Anterior cingulate cortex (tissue), 58 donors: ENCODE measurements around the gene APOC4.
"Not testable (repeated sequence)": the region's sequence is repeated elsewhere in the genome, so short reads cannot be mapped to it uniquely, and the experiment has no call there.

ENCODE experiments used
- DNase-seq, 58 donors: peaks; one replicate each; lab custom pipeline; 2025; lab: John Stamatoyannopoulos, UW

Gene APOC4

GRCh38 chr19:44913512-44914432 is 28.3 kb upstream of the APOC4 start:
- peak in 2 of 58 donors; percentile 8 to 9 for DNase-seq

DNA sequence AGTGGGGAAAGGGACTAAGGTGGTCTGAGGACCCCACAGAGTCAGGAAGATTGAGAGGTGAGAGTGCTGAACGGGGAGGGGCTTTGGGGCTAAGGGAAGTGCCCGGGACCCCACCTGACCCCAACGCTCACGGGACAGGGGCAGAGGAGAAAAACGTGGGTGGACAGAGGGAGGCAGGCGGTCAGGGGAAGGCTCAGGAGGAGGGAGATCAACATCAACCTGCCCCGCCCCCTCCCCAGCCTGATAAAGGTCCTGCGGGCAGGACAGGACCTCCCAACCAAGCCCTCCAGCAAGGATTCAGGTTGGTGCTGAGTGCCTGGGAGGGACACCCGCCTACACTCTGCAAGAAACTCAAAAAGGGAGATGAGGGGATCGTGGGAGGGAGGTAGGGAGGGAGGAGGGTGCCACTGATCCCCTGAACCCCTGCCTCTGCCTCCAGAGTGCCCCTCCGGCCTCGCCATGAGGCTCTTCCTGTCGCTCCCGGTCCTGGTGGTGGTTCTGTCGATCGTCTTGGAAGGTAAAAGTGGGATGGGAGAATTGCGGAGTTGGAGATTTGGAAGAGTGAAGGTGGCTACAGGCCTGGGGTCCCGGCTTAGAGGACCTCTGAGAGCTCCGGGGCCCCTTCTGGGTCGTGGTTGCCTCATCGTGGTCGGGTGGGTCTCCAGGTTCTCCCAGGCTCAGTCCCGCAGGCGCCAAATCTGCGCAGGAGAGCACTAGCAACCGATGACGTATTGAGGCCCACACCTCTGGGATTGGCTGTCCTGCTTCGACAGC is 27.4 kb upstream of the APOC4 start, which contains the start of gene APOC1:
Gene APOC1, plus strand, starts transcription at position 176 of the 774 bp plus-strand sequence. Its CDS starts 284 bp downstream, at position 460.
- DNase-seq = peak in 57 of 58 donors; percentile 6 to 90 (median 67)

- no peak for DNase-seq
Measured at GRCh38 chr19:44924243-44924725, 17.8 kb upstream of the APOC4 start.

- peak in 57 of 58 donors; percentile 12 to 93 (median 78) for DNase-seq
Measured at GRCh38 chr19:44925114-44925891, 16.7 kb upstream of the APOC4 start.

- DNase-seq = not testable (repeated sequence)
Measured at GRCh38 chr19:44926245-44927077, 15.6 kb upstream of the APOC4 start.

- DNase-seq = no peak
Measured at GRCh38 chr19:44927746-44928145, 14.3 kb upstream of the APOC4 start.

DNA sequence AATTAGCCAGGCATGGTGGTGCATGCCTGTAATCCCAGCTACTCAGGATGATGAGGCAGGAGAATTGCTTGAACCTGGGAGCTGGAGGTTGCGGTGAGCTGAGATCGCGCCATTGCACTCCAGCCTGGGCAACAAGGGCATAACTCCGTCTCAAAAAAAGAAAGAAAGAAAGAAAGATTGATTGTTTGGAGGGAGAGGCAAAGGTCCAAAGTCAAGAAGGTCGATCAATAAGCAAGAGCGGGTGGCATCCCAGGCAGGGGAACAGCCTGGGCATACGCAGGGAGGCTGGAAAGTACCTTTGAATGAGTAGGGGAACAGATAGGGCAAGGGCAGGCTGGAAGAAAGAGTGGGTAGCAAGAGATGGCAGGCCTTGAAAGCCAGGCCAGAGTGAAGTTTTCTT is 11.9 kb upstream of the APOC4 start:
- DNase-seq = no peak

GRCh38 chr19:44931541-44931940 is 10.5 kb upstream of the APOC4 start:
- no peak for DNase-seq

DNA sequence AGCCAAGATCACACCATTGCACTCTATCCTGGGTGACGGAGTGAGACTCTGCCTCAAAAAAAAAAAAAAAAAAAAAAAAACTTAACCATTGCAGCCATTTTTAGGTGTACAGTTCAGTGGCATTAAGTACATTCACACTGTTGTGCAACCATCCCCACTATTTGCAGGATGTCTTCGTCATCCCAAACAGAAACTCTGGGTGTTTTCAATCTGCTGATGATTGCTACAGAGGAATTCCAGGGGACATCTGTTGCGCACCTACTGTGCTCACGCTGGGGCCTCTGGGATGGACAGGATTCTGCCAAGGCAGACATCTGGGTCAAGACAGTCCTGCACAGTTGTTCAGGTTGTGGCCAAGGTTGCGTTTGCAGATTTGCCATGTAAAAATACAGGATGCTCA is 2.4 kb upstream of the APOC4 start:
- DNase-seq = no peak

DNA sequence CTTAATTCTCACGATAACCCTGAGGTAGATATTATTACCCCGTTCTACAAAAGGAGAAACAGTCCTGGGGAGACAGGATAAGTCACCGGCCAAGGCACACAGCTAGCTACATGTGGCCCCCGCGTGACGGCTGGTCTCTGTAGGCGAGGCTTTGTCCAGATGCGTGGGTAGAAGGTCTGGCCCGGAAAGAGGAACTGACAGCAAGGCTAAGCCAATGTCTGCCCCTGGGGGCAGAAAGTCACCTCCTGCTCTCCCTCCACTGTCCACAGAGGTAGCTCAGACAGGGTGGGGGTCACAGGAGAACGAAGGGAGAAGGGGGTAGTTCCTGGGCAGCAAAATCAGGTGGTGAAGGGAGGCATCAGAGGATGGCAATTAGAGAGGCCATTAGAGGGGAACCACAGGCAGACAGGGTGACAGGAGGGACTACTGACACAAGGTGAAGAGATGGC is 1.8 kb downstream of the APOC4 start:
- DNase-seq = peak in 43 of 58 donors; percentile 4 to 67 (median 33)

DNA sequence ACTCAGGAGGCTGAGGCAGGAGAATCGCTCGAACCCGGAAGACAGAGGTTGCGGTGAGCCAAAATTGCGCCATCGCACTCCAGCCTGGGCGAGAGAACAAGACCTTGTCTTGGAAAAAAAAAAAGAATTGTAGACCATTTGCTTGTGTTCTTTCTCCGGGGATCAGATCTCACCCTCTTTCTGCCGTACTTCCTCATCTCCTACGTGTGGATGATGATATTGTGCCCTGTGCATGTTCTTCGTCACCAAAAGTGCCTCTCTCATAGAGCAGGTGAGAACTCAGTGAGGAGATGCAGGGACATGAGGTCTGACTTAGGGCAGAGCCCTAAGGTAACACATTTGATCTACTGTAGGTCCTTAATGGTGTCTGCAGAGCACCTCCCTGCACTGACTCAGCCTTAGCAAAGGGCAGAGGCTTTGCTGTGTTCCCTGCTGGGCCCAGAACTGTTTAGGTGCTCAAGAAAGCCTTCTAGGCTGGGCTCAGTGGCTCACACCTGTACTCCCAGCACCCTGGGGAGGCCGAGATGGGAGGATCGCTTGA is 5.1 kb downstream of the APOC4 start:
- peak in 2 of 58 donors; percentile 7 to 16 for DNase-seq

DNA sequence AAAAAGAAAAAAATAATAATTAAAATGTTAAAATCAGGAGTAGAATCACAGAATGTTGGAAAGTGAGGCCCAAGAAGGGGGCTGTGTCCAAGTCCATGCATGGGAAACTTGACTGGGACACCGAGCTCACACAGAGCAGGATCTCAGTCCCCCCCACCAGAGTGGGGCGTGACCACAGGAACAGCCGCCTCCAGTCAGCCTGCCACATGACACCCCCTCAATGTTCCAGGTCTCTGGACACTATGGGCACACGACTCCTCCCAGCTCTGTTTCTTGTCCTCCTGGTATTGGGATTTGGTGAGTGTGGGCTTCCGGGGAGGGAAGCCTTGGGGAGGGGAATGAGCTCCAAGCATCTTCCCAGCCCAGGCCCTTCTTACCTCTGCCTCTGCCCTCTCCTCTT is 6.2 kb downstream of the APOC4 start:
- DNase-seq = no peak

DNA sequence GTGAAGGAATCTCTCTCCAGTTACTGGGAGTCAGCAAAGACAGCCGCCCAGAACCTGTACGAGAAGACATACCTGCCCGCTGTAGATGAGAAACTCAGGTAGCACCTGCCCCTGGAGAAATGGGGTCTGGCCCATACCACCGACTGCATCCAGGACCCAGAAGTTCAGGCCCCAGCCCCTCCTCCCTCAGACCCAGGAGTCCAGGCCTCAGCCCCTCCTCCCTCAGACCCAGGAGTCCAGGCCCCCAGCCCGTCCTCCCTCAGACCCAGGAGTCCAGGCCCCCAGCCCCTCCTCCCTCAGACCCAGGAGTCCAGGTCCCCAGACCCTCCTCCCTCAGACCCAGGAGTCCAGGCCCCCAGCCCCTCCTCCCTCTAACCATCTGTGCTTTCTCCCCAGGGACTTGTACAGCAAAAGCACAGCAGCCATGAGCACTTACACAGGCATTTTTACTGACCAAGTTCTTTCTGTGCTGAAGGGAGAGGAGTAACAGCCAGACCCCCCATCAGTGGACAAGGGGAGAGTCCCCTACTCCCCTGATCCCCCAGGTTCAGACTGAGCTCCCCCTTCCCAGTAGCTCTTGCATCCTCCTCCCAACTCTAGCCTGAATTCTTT is 6.8 kb downstream of the APOC4 start:
- DNase-seq = no peak

- no peak for DNase-seq
Measured at GRCh38 chr19:44949550-44949949, 7.5 kb downstream of the APOC4 start.

DNA sequence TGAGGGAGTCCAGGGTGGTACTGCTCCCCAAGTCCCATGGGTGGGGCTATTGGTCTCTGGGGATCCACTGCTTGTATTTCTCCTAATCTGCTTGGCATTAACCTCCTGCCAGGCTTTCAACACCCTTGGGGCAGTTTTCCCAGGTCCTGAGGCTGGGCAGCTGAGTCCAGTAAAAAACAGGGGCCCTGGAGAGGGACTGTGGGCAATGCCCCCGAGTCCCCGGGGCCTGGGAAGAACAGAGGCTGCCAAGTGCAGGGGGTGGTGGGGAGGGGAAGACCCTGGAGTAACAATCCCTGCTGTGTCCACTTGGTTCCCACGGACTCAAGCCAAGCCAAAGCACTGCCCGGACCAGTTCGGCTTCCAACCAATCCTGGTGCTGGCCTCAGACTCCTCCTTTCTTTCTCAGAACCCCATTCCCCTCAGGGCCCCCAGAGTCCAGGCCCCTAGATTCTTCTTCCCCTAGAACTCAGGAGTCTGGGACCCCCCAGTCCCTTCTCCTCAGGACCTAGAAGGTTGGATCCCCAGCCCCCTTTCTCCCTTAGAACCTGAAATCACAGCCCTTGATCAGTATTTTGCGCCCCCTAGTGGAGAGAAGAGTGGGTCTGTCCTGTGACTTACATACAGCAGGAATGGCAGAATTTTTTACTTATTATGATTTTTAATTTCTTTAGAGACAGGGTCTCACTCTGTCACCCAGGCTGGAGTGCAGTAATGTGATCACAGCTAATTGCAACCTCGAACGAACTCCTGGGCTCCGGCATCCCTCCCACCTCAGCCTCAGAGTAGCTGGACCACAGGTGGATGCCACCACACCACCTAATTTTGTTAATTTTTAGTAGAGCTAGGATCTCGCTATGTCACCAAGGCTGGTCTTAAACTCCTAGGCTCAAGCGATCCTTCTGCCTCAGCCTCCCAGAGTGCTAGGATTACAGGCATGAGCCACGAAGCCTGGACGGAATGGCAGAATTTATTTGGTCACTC is 9.4 kb downstream of the APOC4 start:
- DNase-seq = peak in 57 of 58 donors; percentile 10 to 93 (median 76)

DNA sequence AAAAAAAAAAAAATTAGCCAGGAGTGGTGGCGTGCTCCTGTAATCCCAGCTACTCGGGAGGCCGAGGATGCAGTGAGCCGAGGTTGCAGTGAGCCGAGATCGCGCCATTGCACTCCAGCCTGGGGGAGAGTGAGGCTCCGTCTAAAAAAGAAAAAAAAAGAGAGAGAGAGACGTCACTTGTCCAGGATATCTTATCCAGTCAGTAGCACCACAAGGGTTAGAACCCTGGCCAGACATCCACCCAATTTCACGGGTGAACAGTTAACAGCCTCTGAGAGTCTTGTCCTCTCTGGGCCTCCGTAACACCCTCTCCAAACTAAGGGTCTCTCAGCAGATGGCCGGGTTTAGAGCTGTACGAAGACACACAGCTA is 12.2 kb downstream of the APOC4 start:
- DNase-seq = no peak
